ENCODE data around the gene CLCA4. TPM values are rescaled to one million over a fixed set of nuclear protein-coding genes. Genes with fewer than 3 reads are reported as not detected.
"Not testable (repeated sequence)": the region's sequence is repeated elsewhere in the genome, so short reads cannot be mapped to it uniquely, and the experiment has no call there.

Gene CLCA4
- total RNA-seq, 1 experiment from 2014 or later, result 0.08 TPM

DNA sequence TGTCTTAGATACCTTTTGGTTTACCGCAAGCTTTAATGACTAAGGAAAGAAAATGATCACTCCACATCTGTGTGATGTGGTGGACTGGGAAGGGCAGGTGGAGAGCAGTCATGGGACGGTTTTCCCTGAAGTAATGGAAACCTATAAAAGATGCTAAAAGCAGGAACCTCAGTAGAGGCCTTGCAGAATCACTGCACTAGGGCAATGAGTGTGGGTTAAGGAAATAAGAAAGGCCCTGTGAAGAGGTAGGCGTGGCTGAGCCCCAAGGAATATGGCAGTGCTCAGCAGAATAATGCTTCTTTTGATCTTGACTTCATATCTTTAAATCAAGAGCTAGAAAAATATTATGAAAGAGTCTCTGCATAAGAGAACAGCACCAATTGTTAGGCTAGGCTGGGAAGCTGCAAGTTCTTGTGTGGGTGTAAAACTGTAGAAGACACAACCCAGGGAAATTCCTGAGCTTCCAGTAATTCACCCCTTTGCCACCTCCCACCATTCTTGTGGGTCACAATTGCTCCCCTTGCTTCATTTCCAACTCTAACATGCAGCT lies 49.9 kb downstream of the CLCA4 start:
- ChIA-PET POLR2A (no interaction called here), CTCF (interaction anchor here (0.6 kb wide), 1 partner anchor 9 kb away, joined by 15 read pairs; no protein-coding TSS in a partner anchor)
- no peak overlapping the region for H3K4me3 ChIP-seq (ENCODE audit: low read depth in 2 of 2, low read length in 2 of 2)
- no peak for ATAC-seq
- peaks cover 3% of the 10 kb centered on the region; the same call in 1 of the 2 replicates for H3K27me3 ChIP-seq (ENCODE audit: control insufficient read depth, insufficient read depth, low read length)
- DNase-seq (ENCODE audit: low read depth, low spot score), result no peak
- no peaks in the 10 kb centered on the region for H3K36me3 ChIP-seq (ENCODE audit: control insufficient read depth, insufficient read depth, low read length)
- no peak overlapping the region for H3K27ac ChIP-seq (ENCODE audit: low read length)
- intact Hi-C loops (cut with micrococcal nuclease; ENCODE audit: unreplicated experiment), result no loop called here
- no TSS peak for BruUV-seq (replicated peaks)
- TF ChIP-seq CTCF (IDR thresholded peaks at IDR 0.05) (no peak), SIN3A (IDR thresholded peaks at IDR 0.05; ENCODE audit: borderline replicate concordance, insufficient read depth, low read depth, low read length) (no peak), TCF7L2 (IDR thresholded peaks at IDR 0.05; ENCODE audit: low read depth, low read length) (no peak), POLR2AphosphoS5 (IDR thresholded peaks at IDR 0.05; ENCODE audit: low read depth, low read length) (no peak)
- TF ChIP-seq, protein P1, sequence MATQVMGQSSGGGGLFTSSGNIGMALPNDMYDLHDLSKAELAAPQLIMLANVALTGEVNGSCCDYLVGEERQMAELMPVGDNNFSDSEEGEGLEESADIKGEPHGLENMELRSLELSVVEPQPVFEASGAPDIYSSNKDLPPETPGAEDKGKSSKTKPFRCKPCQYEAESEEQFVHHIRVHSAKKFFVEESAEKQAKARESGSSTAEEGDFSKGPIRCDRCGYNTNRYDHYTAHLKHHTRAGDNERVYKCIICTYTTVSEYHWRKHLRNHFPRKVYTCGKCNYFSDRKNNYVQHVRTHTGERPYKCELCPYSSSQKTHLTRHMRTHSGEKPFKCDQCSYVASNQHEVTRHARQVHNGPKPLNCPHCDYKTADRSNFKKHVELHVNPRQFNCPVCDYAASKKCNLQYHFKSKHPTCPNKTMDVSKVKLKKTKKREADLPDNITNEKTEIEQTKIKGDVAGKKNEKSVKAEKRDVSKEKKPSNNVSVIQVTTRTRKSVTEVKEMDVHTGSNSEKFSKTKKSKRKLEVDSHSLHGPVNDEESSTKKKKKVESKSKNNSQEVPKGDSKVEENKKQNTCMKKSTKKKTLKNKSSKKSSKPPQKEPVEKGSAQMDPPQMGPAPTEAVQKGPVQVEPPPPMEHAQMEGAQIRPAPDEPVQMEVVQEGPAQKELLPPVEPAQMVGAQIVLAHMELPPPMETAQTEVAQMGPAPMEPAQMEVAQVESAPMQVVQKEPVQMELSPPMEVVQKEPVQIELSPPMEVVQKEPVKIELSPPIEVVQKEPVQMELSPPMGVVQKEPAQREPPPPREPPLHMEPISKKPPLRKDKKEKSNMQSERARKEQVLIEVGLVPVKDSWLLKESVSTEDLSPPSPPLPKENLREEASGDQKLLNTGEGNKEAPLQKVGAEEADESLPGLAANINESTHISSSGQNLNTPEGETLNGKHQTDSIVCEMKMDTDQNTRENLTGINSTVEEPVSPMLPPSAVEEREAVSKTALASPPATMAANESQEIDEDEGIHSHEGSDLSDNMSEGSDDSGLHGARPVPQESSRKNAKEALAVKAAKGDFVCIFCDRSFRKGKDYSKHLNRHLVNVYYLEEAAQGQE (IDR thresholded peaks at IDR 0.05; ENCODE audit: insufficient read depth in 1 of 2, low read depth in 2 of 2, low read length in 1 of 2), result no peak
- in situ Hi-C loops (cut with HindIII; ENCODE audit: low pct_unique_long_range_greater_than_20kb, low sequenced_read_pairs), result no loop called here
- no peaks in the 10 kb centered on the region for H3K4me1 ChIP-seq (ENCODE audit: control insufficient read depth, insufficient read depth, low read length)
- H3K9me3 ChIP-seq (ENCODE audit: control insufficient read depth, insufficient read depth, low read depth, low read length), result no peaks in the 10 kb centered on the region

DNA sequence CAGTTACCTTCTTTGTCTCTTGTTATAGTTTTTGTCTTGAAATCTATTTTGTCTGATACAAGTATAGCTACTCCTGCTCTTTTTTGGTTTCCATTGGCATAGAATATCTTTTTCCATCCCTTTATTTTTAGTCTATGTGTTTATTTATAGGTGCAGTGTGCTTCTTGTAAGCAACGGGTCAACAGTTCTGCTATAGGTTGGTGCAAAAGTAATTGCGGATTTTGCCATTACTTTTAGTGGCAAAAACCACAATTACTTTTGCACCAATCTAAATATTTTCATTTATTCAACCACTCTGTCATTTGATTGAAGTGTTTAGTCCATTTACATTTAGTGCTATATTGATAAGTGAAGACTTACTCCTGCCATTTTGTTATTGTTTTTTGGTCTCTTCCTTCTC lies 59.2 kb downstream of the CLCA4 start:
- ATAC-seq; H3K27ac ChIP-seq (ENCODE audit: low read length); H3K4me1 ChIP-seq (ENCODE audit: control insufficient read depth, insufficient read depth, low read length); H3K9me3 ChIP-seq (ENCODE audit: control insufficient read depth, insufficient read depth, low read depth, low read length); intact Hi-C loops (cut with micrococcal nuclease; ENCODE audit: unreplicated experiment); H3K4me3 ChIP-seq (ENCODE audit: low read depth in 2 of 2, low read length in 2 of 2); BruUV-seq (replicated peaks); in situ Hi-C loops (cut with HindIII; ENCODE audit: low pct_unique_long_range_greater_than_20kb, low sequenced_read_pairs); POLR2A ChIA-PET; DNase-seq (ENCODE audit: low read depth, low spot score); H3K27me3 ChIP-seq (ENCODE audit: control insufficient read depth, insufficient read depth, low read length); H3K36me3 ChIP-seq (ENCODE audit: control insufficient read depth, insufficient read depth, low read length): not testable (repeated sequence)
- CTCF ChIA-PET, result interaction anchor here (0.7 kb wide), 1 partner anchor 9 kb away, joined by 15 read pairs; no protein-coding TSS in a partner anchor

DNA sequence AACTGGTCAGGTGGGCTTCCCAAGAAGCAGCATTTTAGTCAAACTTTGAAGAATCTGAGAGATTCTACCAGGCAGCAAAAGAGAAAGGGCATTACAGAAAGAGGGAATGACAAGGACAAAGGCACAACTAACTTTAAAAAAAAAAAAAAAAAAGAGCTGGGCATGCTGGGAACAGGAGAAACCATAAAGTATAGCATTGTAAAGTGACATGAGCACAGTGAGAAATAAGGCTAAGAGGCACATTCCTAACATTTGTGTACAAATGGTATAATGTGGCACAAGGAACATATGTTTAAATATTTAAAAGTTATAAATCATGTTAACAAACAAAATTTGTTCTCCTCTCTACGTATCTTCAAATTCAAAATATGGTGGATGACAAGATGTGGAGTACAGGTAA lies 69.6 kb downstream of the CLCA4 start:
- CTCF ChIA-PET, result no interaction called here
- no TSS peak for BruUV-seq (replicated peaks)
- no peak overlapping the region for H3K4me3 ChIP-seq (ENCODE audit: low read depth in 2 of 2, low read length in 2 of 2)
- TF ChIP-seq TCF7L2 (IDR thresholded peaks at IDR 0.05; ENCODE audit: low read depth, low read length) (no peak), SIN3A (IDR thresholded peaks at IDR 0.05; ENCODE audit: borderline replicate concordance, insufficient read depth, low read depth, low read length) (no peak), POLR2AphosphoS5 (IDR thresholded peaks at IDR 0.05; ENCODE audit: low read depth, low read length) (no peak), CTCF (IDR thresholded peaks at IDR 0.05) (no peak)
- TF ChIP-seq, protein P1 (IDR thresholded peaks at IDR 0.05; ENCODE audit: insufficient read depth in 1 of 2, low read depth in 2 of 2, low read length in 1 of 2), result no peak
- H3K36me3 ChIP-seq (ENCODE audit: control insufficient read depth, insufficient read depth, low read length), result no peaks in the 10 kb centered on the region
- intact Hi-C loops (cut with micrococcal nuclease; ENCODE audit: unreplicated experiment) (no loop called here), in situ Hi-C loops (cut with HindIII; ENCODE audit: low pct_unique_long_range_greater_than_20kb, low sequenced_read_pairs) (no loop called here)
- no peak overlapping the region for H3K27ac ChIP-seq (ENCODE audit: low read length)
- ATAC-seq (no peak), DNase-seq (ENCODE audit: low read depth, low spot score) (no peak)
- no peaks in the 10 kb centered on the region for H3K4me1 ChIP-seq (ENCODE audit: control insufficient read depth, insufficient read depth, low read length)
- peaks cover 13% of the 10 kb centered on the region for H3K27me3 ChIP-seq (ENCODE audit: control insufficient read depth, insufficient read depth, low read length)
- POLR2A ChIA-PET, result no interaction called here
- no peaks in the 10 kb centered on the region for H3K9me3 ChIP-seq (ENCODE audit: control insufficient read depth, insufficient read depth, low read depth, low read length)
